Measurements from ENCODE around the gene GRAP2. TPM values are rescaled to one million over a fixed set of nuclear protein-coding genes. Genes with fewer than 3 reads are reported as not detected.

Gene GRAP2
- total and polyA plus RNA-seq, 2 donors (not counting 3 experiments of a cell fraction or from before 2014, with no cell fraction given) = 0.04 TPM; not detected in 1

GRCh38 chr22:40020956-40021355 lies 120.1 kb downstream of the GRAP2 start:
- Histone ChIP-seq H3K4me2 (ENCODE audit: insufficient read depth, low read length) (no peak overlapping the region), H4K20me1 (replicated peaks; ENCODE audit: control insufficient read depth, extremely low read depth, insufficient read depth, low read length) (no peaks in the 10 kb centered on the region), H3K36me3 (ENCODE audit: control insufficient read depth in 2 of 2, extremely low read depth in 1 of 2, insufficient read depth in 2 of 2, low read length in 2 of 2) (no peaks in the 10 kb centered on the region), H3K9me3 (replicated peaks; ENCODE audit: control insufficient read depth, insufficient read depth, low read length) (no peaks in the 10 kb centered on the region), H3K9ac (replicated peaks; ENCODE audit: extremely low read depth, insufficient read depth, low read length) (no peak overlapping the region), H3K27ac (ENCODE audit: insufficient read depth, low read depth, low read length) (no peak overlapping the region), H2AFZ (ENCODE audit: low read depth, low read length) (no peak overlapping the region), H3K27me3 (ENCODE audit: control insufficient read depth in 2 of 2, insufficient read depth in 2 of 2, low read length in 2 of 2) (no peaks in the 10 kb centered on the region), H3K4me1 (ENCODE audit: control insufficient read depth, extremely low read depth, insufficient read depth, low read length) (no peaks in the 10 kb centered on the region), H3K9me1 (replicated peaks; ENCODE audit: control insufficient read depth, extremely low read depth, insufficient read depth, low read length) (no peaks in the 10 kb centered on the region), H3K4me3 (replicated peaks in 1 of 3; ENCODE audit: insufficient read depth in 1 of 3, low read depth in 1 of 3, low read length in 3 of 3) (no peak overlapping the region), H3K79me2 (ENCODE audit: control insufficient read depth, insufficient read depth, low read length) (no peaks in the 10 kb centered on the region)
- dilution Hi-C loops (cut with MboI; ENCODE audit: extremely low pct_ligation_motif_present, low sequenced_read_pairs) = loop anchor here (25.0 kb wide), 1 partner anchor 459 kb away; the partner anchor contains the start of gene CACNA1I
- TF ChIP-seq POLR2A (IDR thresholded peaks at IDR 0.05; ENCODE audit: low read depth, low read length) = no peak
- TF ChIP-seq EZH2 (IDR thresholded peaks at IDR 0.05; ENCODE audit: borderline replicate concordance, low read depth, low read length, severe bottlenecking) = no peak
- TF ChIP-seq CTCF (IDR thresholded peaks at IDR 0.05; ENCODE audit: extremely low read depth in 1 of 2, insufficient read depth in 1 of 2, low read depth in 1 of 2, low read length in 2 of 2) = no peak
- TF ChIP-seq JUN (IDR thresholded peaks at IDR 0.05; ENCODE audit: borderline replicate concordance, insufficient read depth, insufficient read length, low read depth) = no peak
- TF ChIP-seq FOS (IDR thresholded peaks at IDR 0.05; ENCODE audit: borderline replicate concordance, insufficient read depth, low read length) = no peak
- no peak for TF ChIP-seq MYC (IDR thresholded peaks at IDR 0.05; ENCODE audit: low read depth, low read length)
- no peak for TF ChIP-seq POLR2AphosphoS5 (IDR thresholded peaks at IDR 0.05; ENCODE audit: insufficient read depth, low read depth, low read length)
- BruUV-seq (replicated peaks) = no TSS peak
- DNase-seq (ENCODE audit: low read depth, low spot score) = no peak
- intact Hi-C loops (cut with micrococcal nuclease) = loop anchor here (10.0 kb wide), 1 partner anchor 216 kb away; no protein-coding TSS in a partner anchor
- ChIA-PET CTCF (interaction anchor here (1.0 to 1.9 kb wide), 8 partner anchors 78 to 486 kb away, joined by 3 to 5 read pairs (median 3); no protein-coding TSS in a partner anchor), POLR2A (no interaction called here)
- FAIRE-seq = no peak

All from endothelial cell of umbilical vein (primary cell).